ENCODE results near the gene PCID2.

DNA sequence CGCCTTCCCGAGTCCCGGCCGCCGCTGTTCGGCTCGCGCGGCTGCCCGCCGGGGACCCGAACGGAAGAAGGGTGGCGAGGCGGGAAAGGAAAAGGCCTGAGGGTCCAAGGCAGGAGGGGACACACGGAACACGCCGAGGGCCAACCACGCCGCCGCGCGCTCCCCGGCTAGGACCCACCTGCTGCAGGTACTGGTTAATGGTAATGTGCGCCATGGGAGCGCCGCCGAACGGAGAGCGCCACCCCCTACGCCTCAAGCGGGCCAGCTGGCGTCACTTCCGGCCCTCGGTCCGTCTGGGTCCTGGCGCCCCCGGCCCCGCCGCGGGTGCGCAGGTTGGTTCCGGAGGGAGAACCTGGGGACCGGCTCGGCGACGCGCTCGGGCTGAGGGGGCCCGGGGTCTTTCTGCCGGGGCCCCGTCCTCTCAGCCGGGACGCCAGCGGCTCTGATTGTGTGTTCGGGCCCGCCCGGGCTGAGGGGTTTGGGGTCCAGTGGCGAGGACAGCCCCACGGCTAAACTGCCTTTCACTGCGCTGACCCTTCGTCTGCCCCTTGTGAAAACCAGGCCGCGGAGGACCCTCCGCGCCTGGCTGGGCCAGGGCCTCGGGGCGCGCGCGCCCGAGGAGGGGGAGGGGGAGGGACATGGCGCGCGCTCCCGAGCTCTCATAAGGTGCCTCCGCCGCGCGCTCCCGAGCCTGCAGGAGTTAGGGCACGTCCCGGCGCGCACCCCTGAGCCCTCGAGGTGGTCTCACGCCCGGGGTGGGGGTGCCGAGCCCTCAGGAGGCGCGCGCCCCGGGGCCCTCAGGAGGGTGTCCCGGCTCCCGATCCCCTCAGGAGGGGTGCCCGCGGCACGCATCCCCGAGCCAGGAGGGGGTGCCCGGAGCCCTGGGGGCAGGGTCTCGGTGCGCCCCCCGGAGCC, at the start of gene PCID2:
- TF ChIP-seq, protein P1, sequence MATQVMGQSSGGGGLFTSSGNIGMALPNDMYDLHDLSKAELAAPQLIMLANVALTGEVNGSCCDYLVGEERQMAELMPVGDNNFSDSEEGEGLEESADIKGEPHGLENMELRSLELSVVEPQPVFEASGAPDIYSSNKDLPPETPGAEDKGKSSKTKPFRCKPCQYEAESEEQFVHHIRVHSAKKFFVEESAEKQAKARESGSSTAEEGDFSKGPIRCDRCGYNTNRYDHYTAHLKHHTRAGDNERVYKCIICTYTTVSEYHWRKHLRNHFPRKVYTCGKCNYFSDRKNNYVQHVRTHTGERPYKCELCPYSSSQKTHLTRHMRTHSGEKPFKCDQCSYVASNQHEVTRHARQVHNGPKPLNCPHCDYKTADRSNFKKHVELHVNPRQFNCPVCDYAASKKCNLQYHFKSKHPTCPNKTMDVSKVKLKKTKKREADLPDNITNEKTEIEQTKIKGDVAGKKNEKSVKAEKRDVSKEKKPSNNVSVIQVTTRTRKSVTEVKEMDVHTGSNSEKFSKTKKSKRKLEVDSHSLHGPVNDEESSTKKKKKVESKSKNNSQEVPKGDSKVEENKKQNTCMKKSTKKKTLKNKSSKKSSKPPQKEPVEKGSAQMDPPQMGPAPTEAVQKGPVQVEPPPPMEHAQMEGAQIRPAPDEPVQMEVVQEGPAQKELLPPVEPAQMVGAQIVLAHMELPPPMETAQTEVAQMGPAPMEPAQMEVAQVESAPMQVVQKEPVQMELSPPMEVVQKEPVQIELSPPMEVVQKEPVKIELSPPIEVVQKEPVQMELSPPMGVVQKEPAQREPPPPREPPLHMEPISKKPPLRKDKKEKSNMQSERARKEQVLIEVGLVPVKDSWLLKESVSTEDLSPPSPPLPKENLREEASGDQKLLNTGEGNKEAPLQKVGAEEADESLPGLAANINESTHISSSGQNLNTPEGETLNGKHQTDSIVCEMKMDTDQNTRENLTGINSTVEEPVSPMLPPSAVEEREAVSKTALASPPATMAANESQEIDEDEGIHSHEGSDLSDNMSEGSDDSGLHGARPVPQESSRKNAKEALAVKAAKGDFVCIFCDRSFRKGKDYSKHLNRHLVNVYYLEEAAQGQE (IDR thresholded peaks at IDR 0.05; ENCODE audit: borderline replicate concordance) = no peak
- TF ChIP-seq RAD21 (conservative IDR thresholded peaks at IDR 0.05) = no peak
- TF ChIP-seq, protein P2, sequence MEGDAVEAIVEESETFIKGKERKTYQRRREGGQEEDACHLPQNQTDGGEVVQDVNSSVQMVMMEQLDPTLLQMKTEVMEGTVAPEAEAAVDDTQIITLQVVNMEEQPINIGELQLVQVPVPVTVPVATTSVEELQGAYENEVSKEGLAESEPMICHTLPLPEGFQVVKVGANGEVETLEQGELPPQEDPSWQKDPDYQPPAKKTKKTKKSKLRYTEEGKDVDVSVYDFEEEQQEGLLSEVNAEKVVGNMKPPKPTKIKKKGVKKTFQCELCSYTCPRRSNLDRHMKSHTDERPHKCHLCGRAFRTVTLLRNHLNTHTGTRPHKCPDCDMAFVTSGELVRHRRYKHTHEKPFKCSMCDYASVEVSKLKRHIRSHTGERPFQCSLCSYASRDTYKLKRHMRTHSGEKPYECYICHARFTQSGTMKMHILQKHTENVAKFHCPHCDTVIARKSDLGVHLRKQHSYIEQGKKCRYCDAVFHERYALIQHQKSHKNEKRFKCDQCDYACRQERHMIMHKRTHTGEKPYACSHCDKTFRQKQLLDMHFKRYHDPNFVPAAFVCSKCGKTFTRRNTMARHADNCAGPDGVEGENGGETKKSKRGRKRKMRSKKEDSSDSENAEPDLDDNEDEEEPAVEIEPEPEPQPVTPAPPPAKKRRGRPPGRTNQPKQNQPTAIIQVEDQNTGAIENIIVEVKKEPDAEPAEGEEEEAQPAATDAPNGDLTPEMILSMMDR (IDR thresholded peaks at IDR 0.05; ENCODE audit: poor library complexity, severe bottlenecking) = peak; percentile 5
